Endothelial cell of umbilical vein (primary cell): ENCODE data around the gene SCGB3A1. TPM values are rescaled to one million over a fixed set of nuclear protein-coding genes. Genes with fewer than 3 reads are reported as not detected.

ENCODE experiments used
- BruUV-seq: library from RNA; stranded (reverse); fragments of 400-500 nt; replicated peaks from 2 replicates; lab custom pipeline; 2021; lab: Mats Ljungman, UMichigan
- CTCF ChIA-PET: fragments of 300-600, 350-600 bp; sonication (Branson Sonifier 250); formaldehyde crosslinking; loops from one replicate; lab custom pipeline; 2021; ENCODE audit warnings: antibody characterized with exemption, inconsistent platforms; lab: Charles Lee
- POLR2A ChIA-PET: fragments of 300-600, 350-600 bp; sonication (Branson Sonifier 250); formaldehyde crosslinking; loops from one replicate; lab custom pipeline; 2021; ENCODE audit warnings: antibody characterized with exemption, inconsistent platforms; lab: Charles Lee
- DNase-seq: peaks from one replicate; pipeline ENCODE4 v3.0.0-alpha.2; 2011; ENCODE audit warnings: low read depth, low spot score
- FAIRE-seq: peaks from 2 replicates; lab custom pipeline; 2011; peaks lifted over from hg19 to GRCh38; lab: Jason Lieb, UNC
- H2AFZ ChIP-seq: 2 replicates; pipeline ENCODE4 v1.6.0; 2012; ENCODE audit warnings: low read depth, low read length, control low read depth, inconsistent platforms
- H3K27ac ChIP-seq: 2 replicates; pipeline ENCODE4 v1.5.1; 2011; ENCODE audit warnings: low read depth, mild to moderate bottlenecking, control low read depth, low read length, moderate library complexity; ENCODE audit not compliant: insufficient read depth
- H3K27me3 ChIP-seq, 2 experiments: 2 replicates each; pipeline versions ENCODE4 v1.6.0 to v1.6.1; 2011; ENCODE audit warnings: low read length in 2 of 2, mixed read lengths in 1 of 2; ENCODE audit not compliant: control insufficient read depth in 2 of 2, insufficient read depth in 2 of 2
- H3K36me3 ChIP-seq, 2 experiments: 2 replicates in 1 of 2; 3 replicates in 1 of 2; pipeline ENCODE4 v1.5.1; 2011; ENCODE audit warnings: low read length in 2 of 2, mild to moderate bottlenecking in 1 of 2, moderate library complexity in 1 of 2; ENCODE audit not compliant: control insufficient read depth in 2 of 2, insufficient read depth in 2 of 2; ENCODE audit errors: extremely low read depth in 1 of 2
- H3K4me1 ChIP-seq: 3 replicates; pipeline ENCODE4 v1.5.1; 2011; ENCODE audit warnings: mild to moderate bottlenecking, low read length; ENCODE audit not compliant: control insufficient read depth, insufficient read depth; ENCODE audit errors: extremely low read depth
- H3K4me2 ChIP-seq: 2 replicates; pipeline ENCODE4 v1.6.1; 2011; ENCODE audit warnings: low read length, control low read depth, mixed read lengths; ENCODE audit not compliant: insufficient read depth
- H3K4me3 ChIP-seq, 3 experiments: fragments of 200-600 bp in 1 of 3; sonication (generic), shearing (Covaris generic) in 1 of 3; replicated peaks in 1 of 3; 2 replicates each; pipeline ENCODE4 v1.5.1; 2011 to 2016; ENCODE audit warnings: control low read depth in 3 of 3, low read length in 3 of 3, mild to moderate bottlenecking in 2 of 3, inconsistent platforms in 1 of 3, low read depth in 1 of 3, moderate library complexity in 1 of 3; ENCODE audit not compliant: insufficient read depth in 1 of 3
- H3K79me2 ChIP-seq: 2 replicates; pipeline ENCODE4 v1.6.0; 2012; ENCODE audit warnings: low read length, inconsistent platforms; ENCODE audit not compliant: control insufficient read depth, insufficient read depth
- H3K9ac ChIP-seq: replicated peaks from 2 replicates; pipeline ENCODE3; 2011; ENCODE audit warnings: low read length, control low read depth; ENCODE audit not compliant: insufficient read depth; ENCODE audit errors: extremely low read depth
- H3K9me1 ChIP-seq: replicated peaks from 3 replicates; pipeline ENCODE4 v1.6.0; 2011; ENCODE audit warnings: mild to moderate bottlenecking, low read length; ENCODE audit not compliant: control insufficient read depth, insufficient read depth; ENCODE audit errors: extremely low read depth
- H3K9me3 ChIP-seq: replicated peaks from 2 replicates; pipeline ENCODE4 v1.5.1; 2012; ENCODE audit warnings: low read length, inconsistent platforms; ENCODE audit not compliant: control insufficient read depth, insufficient read depth
- H4K20me1 ChIP-seq: replicated peaks from 2 replicates; pipeline ENCODE3; 2011; ENCODE audit warnings: mild to moderate bottlenecking, low read length; ENCODE audit not compliant: control insufficient read depth, insufficient read depth; ENCODE audit errors: extremely low read depth
- EZH2 ChIP-seq: IDR thresholded peaks from 2 replicates; pipeline ENCODE4 v1.6.1; 2012; ENCODE audit warnings: borderline replicate concordance, low read depth, mild to moderate bottlenecking, moderate library complexity, low read length, inconsistent platforms; ENCODE audit not compliant: severe bottlenecking
- FOS ChIP-seq: IDR thresholded peaks from 2 replicates; pipeline ENCODE4 v1.6.1; 2011; ENCODE audit warnings: mild to moderate bottlenecking, low read length, moderate library complexity, borderline replicate concordance; ENCODE audit not compliant: insufficient read depth
- GATA2 ChIP-seq: IDR thresholded peaks from 2 replicates; pipeline ENCODE4 v1.7.0; 2011; ENCODE audit warnings: low read depth, mild to moderate bottlenecking, moderate library complexity, mixed read lengths, low read length; ENCODE audit not compliant: insufficient read length, insufficient read depth
- JUN ChIP-seq: IDR thresholded peaks from 2 replicates; pipeline ENCODE4 v1.6.1; 2011; ENCODE audit warnings: borderline replicate concordance, low read depth; ENCODE audit not compliant: insufficient read length, insufficient read depth
- MYC ChIP-seq: IDR thresholded peaks from one replicate; pipeline ENCODE4 v1.6.1; 2011; ENCODE audit warnings: mild to moderate bottlenecking, low read depth, low read length
- POLR2A ChIP-seq: IDR thresholded peaks from 2 replicates; pipeline ENCODE4 v1.6.1; 2012; ENCODE audit warnings: low read depth, mild to moderate bottlenecking, control low read depth, low read length
- POLR2AphosphoS5 ChIP-seq: IDR thresholded peaks from 2 replicates; pipeline ENCODE4 v1.6.1; 2012; ENCODE audit warnings: low read depth, mild to moderate bottlenecking, control low read depth, low read length, moderate library complexity; ENCODE audit not compliant: insufficient read depth
- dilution Hi-C: fragments of 300-500 bp; cut with MboI; formaldehyde crosslinking; loops from one replicate; pipeline ENCODE4 v1.15.0; 2019; ENCODE audit warnings: low sequenced_read_pairs; ENCODE audit not compliant: extremely low pct_ligation_motif_present
- intact Hi-C: fragments of 100-400 bp; cut with micrococcal nuclease; formaldehyde crosslinking; loops from one replicate; pipeline ENCODE4 v1.10.0; 2022
- polyA plus RNA-seq, 4 experiments: library from polyadenylated mRNA; depleted of rRNA in 3 of 4; stranded (reverse) in 3 of 4; unstranded in 1 of 4; fragments of >200 nt; gene quantifications; 2 replicates each; pipeline versions ENCODE4 v1.2.1 to v1.2.3, GENCODE V29; 2011 to 2012; ENCODE audit warnings: missing spikeins in 1 of 4
- total RNA-seq: library from RNA; stranded (reverse); gene quantifications from 2 replicates; pipeline ENCODE4 v1.2.3, GENCODE V29; 2021
- TF ChIP-seq, protein P1 (sequence below), 2 donors: IDR thresholded peaks; 1 replicate in 1 of 2; 2 replicates in 1 of 2; pipeline ENCODE4 v1.5.1; 2011; ENCODE audit warnings: low read length in 2 of 2, mild to moderate bottlenecking in 2 of 2, moderate library complexity in 2 of 2, control low read depth in 1 of 2, inconsistent platforms in 1 of 2, low read depth in 1 of 2; ENCODE audit not compliant: insufficient read depth in 1 of 2; ENCODE audit errors: extremely low read depth in 1 of 2
- TF ChIP-seq, protein P2 (sequence below): IDR thresholded peaks from 2 replicates; pipeline ENCODE4 v1.6.1; 2011; ENCODE audit not compliant: insufficient read depth, insufficient read length

SCGB3A1 gene
- total and polyA plus RNA-seq, 2 donors (not counting 3 experiments of a cell fraction or from before 2014, with no cell fraction given): 0.73 TPM; not detected in 1

- no TSS peak for BruUV-seq
- Histone ChIP-seq H3K4me2 (no peak overlapping the region), H3K4me1 (peaks cover 3% of the 10 kb centered on the region), H3K27me3 (no peaks in the 10 kb centered on the region), H3K79me2 (no peaks in the 10 kb centered on the region), H3K9me3 (no peaks in the 10 kb centered on the region), H4K20me1 (no peaks in the 10 kb centered on the region), H3K36me3 (peaks cover 0 to 2% of the 10 kb centered on the region in 2 experiments), H3K9me1 (no peaks in the 10 kb centered on the region), H2AFZ (no peak overlapping the region), H3K27ac (no peak overlapping the region), H3K4me3 (no peak overlapping the region), H3K9ac (no peak overlapping the region)
- dilution Hi-C loops: no loop called here
- peak; percentile 59 for DNase-seq
- intact Hi-C loops: loop anchor here (1.0 to 2.0 kb wide), 3 partner anchors 65 to 313 kb away; partner anchors contain the start of genes CNOT6 and MAPK9
- TF ChIP-seq GATA2 (no peak), POLR2A (no peak), FOS (no peak)
- TF ChIP-seq, protein P1, sequence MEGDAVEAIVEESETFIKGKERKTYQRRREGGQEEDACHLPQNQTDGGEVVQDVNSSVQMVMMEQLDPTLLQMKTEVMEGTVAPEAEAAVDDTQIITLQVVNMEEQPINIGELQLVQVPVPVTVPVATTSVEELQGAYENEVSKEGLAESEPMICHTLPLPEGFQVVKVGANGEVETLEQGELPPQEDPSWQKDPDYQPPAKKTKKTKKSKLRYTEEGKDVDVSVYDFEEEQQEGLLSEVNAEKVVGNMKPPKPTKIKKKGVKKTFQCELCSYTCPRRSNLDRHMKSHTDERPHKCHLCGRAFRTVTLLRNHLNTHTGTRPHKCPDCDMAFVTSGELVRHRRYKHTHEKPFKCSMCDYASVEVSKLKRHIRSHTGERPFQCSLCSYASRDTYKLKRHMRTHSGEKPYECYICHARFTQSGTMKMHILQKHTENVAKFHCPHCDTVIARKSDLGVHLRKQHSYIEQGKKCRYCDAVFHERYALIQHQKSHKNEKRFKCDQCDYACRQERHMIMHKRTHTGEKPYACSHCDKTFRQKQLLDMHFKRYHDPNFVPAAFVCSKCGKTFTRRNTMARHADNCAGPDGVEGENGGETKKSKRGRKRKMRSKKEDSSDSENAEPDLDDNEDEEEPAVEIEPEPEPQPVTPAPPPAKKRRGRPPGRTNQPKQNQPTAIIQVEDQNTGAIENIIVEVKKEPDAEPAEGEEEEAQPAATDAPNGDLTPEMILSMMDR (IDR thresholded peaks at IDR 0.05; ENCODE audit: extremely low read depth in 1 of 2, insufficient read depth in 1 of 2, low read depth in 1 of 2, low read length in 2 of 2): peak; percentile 80 to 83
- CTCF ChIA-PET: interaction anchor here (0.7 to 2.1 kb wide), 26 partner anchors 9 to 478 kb away, joined by 3 to 10 read pairs (median 4); partner anchors contain the start of genes FLT4 and RASGEF1C
- POLR2A ChIA-PET: no interaction called here
- FAIRE-seq: peak; percentile 91
These were observed 14.4 kb upstream of the SCGB3A1 start for GRCh38 chr5:180605554-180606214.

DNA sequence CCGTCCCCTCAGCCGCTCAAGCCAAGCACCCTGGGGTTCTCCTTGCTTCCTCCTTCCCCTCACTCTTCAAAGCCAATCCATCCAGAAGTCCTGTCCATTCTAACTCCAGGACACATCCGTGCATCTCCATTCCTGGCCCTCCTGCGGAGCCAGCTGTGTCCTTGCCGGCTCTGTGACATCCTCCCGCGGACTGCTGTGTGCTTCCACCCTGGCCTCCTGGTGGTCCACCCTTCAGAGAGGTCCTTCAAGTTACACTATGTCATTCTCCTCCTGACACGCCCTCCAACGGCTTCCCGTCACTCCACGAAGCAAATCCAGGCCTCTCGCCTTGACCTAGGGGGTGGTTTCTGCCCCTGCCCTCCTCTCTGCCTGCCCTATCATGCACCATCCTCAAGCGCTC lies 13.0 kb upstream of the SCGB3A1 start:
- BruUV-seq: no TSS peak
- FAIRE-seq (no peak), DNase-seq (no peak)
- POLR2A ChIA-PET: no interaction called here
- Histone ChIP-seq H3K36me3 (no peaks in the 10 kb centered on the region), H2AFZ (no peak overlapping the region), H3K79me2 (no peaks in the 10 kb centered on the region), H3K27ac (no peak overlapping the region), H3K4me3 (no peak overlapping the region), H3K9me3 (no peaks in the 10 kb centered on the region), H3K9ac (no peak overlapping the region), H3K9me1 (no peaks in the 10 kb centered on the region), H4K20me1 (no peaks in the 10 kb centered on the region), H3K27me3 (no peaks in the 10 kb centered on the region), H3K4me1 (peaks cover 3% of the 10 kb centered on the region), H3K4me2 (no peak overlapping the region)
- dilution Hi-C loops: no loop called here
- TF ChIP-seq GATA2 (no peak), MYC (no peak), JUN (no peak), POLR2AphosphoS5 (no peak), EZH2 (no peak), FOS (no peak), POLR2A (no peak)
- TF ChIP-seq, protein P2, sequence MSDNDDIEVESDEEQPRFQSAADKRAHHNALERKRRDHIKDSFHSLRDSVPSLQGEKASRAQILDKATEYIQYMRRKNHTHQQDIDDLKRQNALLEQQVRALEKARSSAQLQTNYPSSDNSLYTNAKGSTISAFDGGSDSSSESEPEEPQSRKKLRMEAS: no peak
- TF ChIP-seq, protein P1 (IDR thresholded peaks at IDR 0.05; ENCODE audit: extremely low read depth in 1 of 2, insufficient read depth in 1 of 2, low read depth in 1 of 2, low read length in 2 of 2): no peak
- CTCF ChIA-PET: interaction anchor here (1.2 kb wide), 1 partner anchor 14 kb away, joined by 3 read pairs; no protein-coding TSS in a partner anchor
- intact Hi-C loops: no loop called here
